Loucy (cell line): ENCODE data around the gene ELMO3.

ENCODE experiments used
- H2AFZ ChIP-seq: fragments of 200-600 bp; sonication (generic); 2 replicates; pipeline ENCODE4 v1.6.0; 2016; ENCODE audit warnings: antibody characterized with exemption, mild to moderate bottlenecking, low read length, moderate library complexity
- H3F3A ChIP-seq: fragments of 200-600 bp; 2 replicates; pipeline ENCODE4 v1.6.0; 2016; ENCODE audit warnings: antibody characterized with exemption, low read depth, mild to moderate bottlenecking
- H3K27me3 ChIP-seq: fragments of 200-600 bp; sonication (generic); 2 replicates; pipeline ENCODE4 v1.6.1; 2014; ENCODE audit warnings: low read length, mild to moderate bottlenecking; ENCODE audit not compliant: insufficient read depth, poor library complexity, severe bottlenecking
- H3K36me3 ChIP-seq: fragments of 200-600 bp; sonication (generic); 2 replicates; pipeline ENCODE4 v1.6.1; 2016; ENCODE audit warnings: low read length; ENCODE audit not compliant: insufficient read depth
- H3K4me1 ChIP-seq: fragments of 200-600 bp; sonication (generic); 2 replicates; pipeline ENCODE4 v1.5.1; 2014; ENCODE audit warnings: low read length, mild to moderate bottlenecking; ENCODE audit not compliant: insufficient read depth, poor library complexity, severe bottlenecking
- H3K4me2 ChIP-seq: fragments of 200-600 bp; sonication (generic); 2 replicates; pipeline ENCODE4 v1.6.0; 2014; ENCODE audit warnings: antibody characterized with exemption, low read length, low read depth, mild to moderate bottlenecking; ENCODE audit not compliant: poor library complexity, severe bottlenecking
- H3K4me3 ChIP-seq: fragments of 200-600 bp; sonication (generic); 2 replicates; pipeline ENCODE4 v1.5.1; 2014; ENCODE audit warnings: low read length, mild to moderate bottlenecking, mixed read lengths; ENCODE audit not compliant: poor library complexity, severe bottlenecking
- H3K79me2 ChIP-seq: fragments of 200-600 bp; sonication (generic); 2 replicates; pipeline ENCODE4 v1.6.1; 2014; ENCODE audit warnings: low read length; ENCODE audit not compliant: insufficient read depth
- H3K9ac ChIP-seq: fragments of 200-600 bp; sonication (generic); 2 replicates; pipeline ENCODE4 v1.6.0; 2014; ENCODE audit warnings: mild to moderate bottlenecking, low read depth, low read length, moderate library complexity; ENCODE audit not compliant: poor library complexity, severe bottlenecking
- H3K9me2 ChIP-seq: fragments of 200-600 bp; sonication (generic); replicated peaks from 2 replicates; pipeline ENCODE4 v1.6.1; 2016; ENCODE audit warnings: low read depth, low read length, mixed read lengths
- H3K9me3 ChIP-seq: fragments of 200-600 bp; sonication (generic); 2 replicates; pipeline ENCODE4 v1.6.1; 2014; ENCODE audit warnings: mild to moderate bottlenecking, antibody characterized with exemption, low read length, low read depth; ENCODE audit not compliant: insufficient read depth
- H4K20me1 ChIP-seq: fragments of 200-600 bp; sonication (generic); 2 replicates; pipeline ENCODE4 v1.6.0; 2014; ENCODE audit warnings: antibody characterized with exemption, low read length, mild to moderate bottlenecking; ENCODE audit not compliant: insufficient read depth, poor library complexity, severe bottlenecking
- CTCF ChIP-seq: fragments of 200-600 bp; sonication (generic); conservative IDR thresholded peaks from 2 replicates; pipeline ENCODE4 v1.5.1; 2014; ENCODE audit warnings: mild to moderate bottlenecking, antibody characterized with exemption, low read length
- EZH2phosphoT487 ChIP-seq: fragments of 200-600 bp; IDR thresholded peaks from 2 replicates; pipeline ENCODE4 v1.6.1; 2018; ENCODE audit warnings: antibody characterized with exemption, mild to moderate bottlenecking, moderate library complexity, borderline replicate concordance

ELMO3 gene

DNA sequence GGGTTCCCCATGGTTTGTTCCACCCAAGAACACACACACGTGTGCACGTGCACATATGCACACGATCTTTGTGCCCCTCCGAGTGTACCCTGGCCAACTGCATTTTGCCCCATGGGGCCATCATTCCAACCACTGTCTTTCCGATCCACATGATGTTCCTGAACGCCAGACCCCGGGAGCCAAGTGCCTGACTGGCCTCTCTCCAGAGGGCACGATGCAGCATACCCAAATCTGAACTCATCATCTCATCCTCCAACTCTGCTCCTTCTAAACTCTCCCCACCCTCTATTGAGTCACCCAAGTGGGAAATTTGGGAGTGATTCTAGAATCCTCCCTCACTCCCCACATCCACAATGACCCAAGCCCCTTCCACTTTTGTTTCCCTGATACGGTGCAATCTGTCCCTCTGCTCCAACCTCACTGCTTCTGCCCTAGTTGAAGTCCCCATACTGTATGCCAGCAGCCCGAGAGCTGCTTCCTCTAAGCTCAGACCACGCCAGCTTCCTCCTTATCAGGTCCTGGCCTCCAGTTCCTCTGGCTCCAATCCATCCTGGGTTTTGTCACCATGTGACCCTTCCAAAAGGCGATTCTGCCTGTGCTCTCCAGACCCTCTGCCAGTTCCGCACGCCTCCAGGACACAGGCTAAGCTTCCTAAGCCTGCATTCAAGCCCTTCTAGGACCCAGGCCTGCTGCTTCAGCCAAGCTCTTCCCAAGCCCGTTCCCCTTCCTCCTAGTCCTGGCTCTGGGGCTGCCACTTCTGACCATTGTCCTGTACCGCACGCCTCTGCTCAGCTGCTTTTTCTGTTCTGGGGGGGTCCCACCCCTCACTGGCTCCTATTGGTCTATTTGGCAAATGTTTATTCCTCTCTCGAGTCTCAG lies 17.9 kb downstream of the ELMO3 start:
- TF ChIP-seq CTCF (no peak), EZH2phosphoT487 (no peak)
- H3K27me3 ChIP-seq, result no peaks in the 10 kb centered on the region
- no peaks in the 10 kb centered on the region for H3K36me3 ChIP-seq
- H3K4me2 ChIP-seq, result peak overlapping the region; percentile 25
- H3K4me3 ChIP-seq, result no peak overlapping the region
- peak overlapping the region; percentile 44 for H3K9ac ChIP-seq
- no peaks in the 10 kb centered on the region for H3K9me3 ChIP-seq
- H3K79me2 ChIP-seq, result no peaks in the 10 kb centered on the region
- no peaks in the 10 kb centered on the region for H3K9me2 ChIP-seq
- H3F3A ChIP-seq, result no peaks in the 10 kb centered on the region
- peak overlapping the region; percentile 51 for H2AFZ ChIP-seq
- H3K4me1 ChIP-seq, result peaks cover 19% of the 10 kb centered on the region
- no peaks in the 10 kb centered on the region for H4K20me1 ChIP-seq

DNA sequence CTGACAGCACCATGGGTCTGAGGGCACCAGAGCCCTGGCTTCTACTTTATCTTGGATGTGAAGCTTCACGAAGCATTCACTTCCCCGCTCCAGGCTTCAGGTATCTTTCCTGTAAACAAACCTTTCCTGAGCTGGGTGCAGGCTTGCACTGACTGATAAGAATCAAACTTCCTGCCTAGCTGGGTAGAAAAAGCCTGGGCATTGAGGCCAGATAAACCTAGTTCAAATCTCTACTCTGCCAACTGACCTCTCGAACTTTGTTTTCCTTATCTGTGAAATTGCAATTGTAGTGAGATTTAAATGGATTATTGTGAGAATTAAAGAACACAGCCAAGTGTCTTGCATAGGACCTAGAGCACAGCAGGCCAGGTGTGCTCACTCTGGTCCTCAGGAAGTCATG lies 25.1 kb downstream of the ELMO3 start:
- Histone ChIP-seq H3K79me2 (peaks cover 21% of the 10 kb centered on the region), H2AFZ (no peak overlapping the region), H3K9ac (peak overlapping the region; percentile 36), H3F3A (peaks cover 8% of the 10 kb centered on the region), H3K27me3 (no peaks in the 10 kb centered on the region), H4K20me1 (peaks cover 8% of the 10 kb centered on the region), H3K9me3 (no peaks in the 10 kb centered on the region), H3K9me2 (no peaks in the 10 kb centered on the region), H3K4me3 (peak overlapping the region; percentile 6), H3K4me2 (peak overlapping the region; percentile 91), H3K4me1 (peaks cover 42% of the 10 kb centered on the region), H3K36me3 (peaks cover 5% of the 10 kb centered on the region; the same call in 1 of the 2 replicates)
- TF ChIP-seq EZH2phosphoT487, result no peak
- no peak for TF ChIP-seq CTCF

- Histone ChIP-seq H3K27me3 (no peaks in the 10 kb centered on the region), H3K4me3 (peak overlapping the region; percentile 96), H3K9ac (peak overlapping the region; percentile 86), H3K4me1 (peaks cover 42% of the 10 kb centered on the region), H3K36me3 (peaks cover 28% of the 10 kb centered on the region; the same call in 1 of the 2 replicates), H3K4me2 (peak overlapping the region; percentile 91), H2AFZ (peak overlapping the region; percentile 82), H3K9me2 (no peaks in the 10 kb centered on the region), H3K9me3 (no peaks in the 10 kb centered on the region), H4K20me1 (peaks cover 8% of the 10 kb centered on the region), H3K79me2 (peaks cover 21% of the 10 kb centered on the region), H3F3A (peaks cover 8% of the 10 kb centered on the region)
- TF ChIP-seq CTCF (no peak), EZH2phosphoT487 (no peak)
Measured at GRCh38 chr16:67226295-67226803, 27.4 kb downstream of the ELMO3 start.
